GM23338 (cell line): Measurements from ENCODE around the gene IL6R. TPM values are rescaled to one million over a fixed set of nuclear protein-coding genes. Genes with fewer than 3 reads are reported as not detected.

Experiments
- ATAC-seq: fragments of 200-7000 bp; cut with Tn5 transposase; 3 replicates; pipeline ENCODE4 v1.9.1; 2020
- DNase-seq: peaks from one replicate; pipeline ENCODE4 v3.0.0-alpha.2; 2015; ENCODE audit warnings: low spot score
- H2AFZ ChIP-seq: fragments of 200-600 bp; sonication (generic); 2 replicates; pipeline ENCODE4 v1.8.0; 2016; ENCODE audit warnings: antibody characterized with exemption, mild to moderate bottlenecking, moderate library complexity
- H3F3A ChIP-seq: fragments of 200-600 bp; sonication (generic); replicated peaks from 2 replicates; pipeline ENCODE4 v1.8.0; 2017; ENCODE audit warnings: antibody characterized with exemption, mixed run types, low read depth
- H3K27ac ChIP-seq: fragments of 200-600 bp; sonication (generic); 2 replicates; pipeline ENCODE4 v1.6.1; 2016; ENCODE audit warnings: low read depth
- H3K27me3 ChIP-seq: fragments of 200-600 bp; sonication (generic); 2 replicates; pipeline ENCODE4 v1.8.0; 2016; ENCODE audit warnings: mild to moderate bottlenecking, mixed run types, moderate library complexity; ENCODE audit not compliant: insufficient read depth
- H3K36me3 ChIP-seq: fragments of 200-600 bp; sonication (generic); 2 replicates; pipeline ENCODE4 v1.8.0; 2016; ENCODE audit warnings: mild to moderate bottlenecking; ENCODE audit not compliant: insufficient read depth
- H3K4me1 ChIP-seq: fragments of 200-600 bp; sonication (generic); 2 replicates; pipeline ENCODE4 v1.8.0; 2016; ENCODE audit warnings: mild to moderate bottlenecking, moderate library complexity; ENCODE audit not compliant: insufficient read depth
- H3K4me2 ChIP-seq: fragments of 200-600 bp; sonication (generic); 2 replicates; pipeline ENCODE4 v1.7.1; 2017; ENCODE audit warnings: mixed run types
- H3K4me3 ChIP-seq: fragments of 200-600 bp; sonication (generic); 2 replicates; pipeline ENCODE4 v1.6.1; 2016; ENCODE audit warnings: mixed run types
- H3K79me2 ChIP-seq: fragments of 200-600 bp; sonication (generic); replicated peaks from 2 replicates; pipeline ENCODE4 v1.8.0; 2017; ENCODE audit warnings: mild to moderate bottlenecking; ENCODE audit not compliant: insufficient read depth
- H3K9me2 ChIP-seq: fragments of 200-600 bp; sonication (generic); 2 replicates; pipeline ENCODE4 v1.8.0; 2017; ENCODE audit not compliant: insufficient read depth
- H4K20me1 ChIP-seq: fragments of 200-600 bp; sonication (generic); replicated peaks from 2 replicates; pipeline ENCODE4 v1.8.0; 2017; ENCODE audit warnings: mild to moderate bottlenecking; ENCODE audit not compliant: insufficient read depth
- H3K27ac Mint-ChIP-seq: 2 replicates; pipeline ENCODE4 v1.8.0; 2020; ENCODE audit warnings: inconsistent platforms, mild to moderate bottlenecking, moderate library complexity, mixed read lengths
- H3K27me3 Mint-ChIP-seq: 3 replicates; pipeline ENCODE4 v1.8.0; 2022; ENCODE audit warnings: low read depth, mild to moderate bottlenecking, moderate library complexity, mixed read lengths, inconsistent platforms; ENCODE audit not compliant: insufficient read depth, poor library complexity
- H3K36me3 Mint-ChIP-seq: 3 replicates; pipeline ENCODE4 v1.8.0; 2021; ENCODE audit warnings: low read depth, mild to moderate bottlenecking, inconsistent platforms, moderate library complexity, mixed read lengths
- H3K4me1 Mint-ChIP-seq: 3 replicates; pipeline ENCODE4 v1.8.0; 2020; ENCODE audit warnings: mild to moderate bottlenecking, inconsistent platforms, mixed read lengths
- H3K4me3 Mint-ChIP-seq: 3 replicates; pipeline ENCODE4 v1.8.0; 2021; ENCODE audit warnings: moderate library complexity, mild to moderate bottlenecking, inconsistent platforms, mixed read lengths
- H3K9me3 Mint-ChIP-seq: 3 replicates; pipeline ENCODE4 v1.8.0; 2020; ENCODE audit warnings: moderate library complexity, mild to moderate bottlenecking, inconsistent platforms, mixed read lengths
- CREB1 ChIP-seq: fragments of 250-450 bp; sonication (Bioruptor Pico); IDR thresholded peaks from 2 replicates; pipeline ENCODE4 v1.5.0; 2020; ENCODE audit warnings: low read depth, mild to moderate bottlenecking, moderate library complexity
- EZH2 ChIP-seq: fragments of 200-600 bp; sonication (generic); IDR thresholded peaks from one replicate; pipeline ENCODE4 v1.8.0; 2017; ENCODE audit warnings: antibody characterized with exemption, mild to moderate bottlenecking, low read depth; ENCODE audit not compliant: unreplicated experiment
- EZH2phosphoT487 ChIP-seq: fragments of 200-600 bp; sonication (generic); IDR thresholded peaks from one replicate; pipeline ENCODE4 v1.8.1; 2018; ENCODE audit warnings: antibody characterized with exemption; ENCODE audit not compliant: unreplicated experiment
- JUNB ChIP-seq: IDR thresholded peaks from one replicate; pipeline ENCODE4 v1.6.1; 2016; ENCODE audit warnings: antibody characterized with exemption; ENCODE audit not compliant: unreplicated experiment
- NANOG ChIP-seq: IDR thresholded peaks from 2 replicates; pipeline ENCODE4 v1.6.1; 2016; ENCODE audit warnings: antibody characterized with exemption, borderline replicate concordance
- POLR2AphosphoS5 ChIP-seq: IDR thresholded peaks from 2 replicates; pipeline ENCODE4 v1.6.1; 2016; ENCODE audit warnings: antibody characterized with exemption, low read depth
- ZNF114 ChIP-seq: fragments of 250-450 bp; sonication (Bioruptor Pico); IDR thresholded peaks from 2 replicates; pipeline ENCODE4 v1.5.0; 2020; ENCODE audit warnings: mild to moderate bottlenecking, moderate library complexity
- ZNF331 ChIP-seq: fragments of 250-450 bp; sonication (Bioruptor Pico); IDR thresholded peaks from 2 replicates; pipeline ENCODE4 v1.5.0; 2020; ENCODE audit warnings: low read depth, mild to moderate bottlenecking, moderate library complexity
- polyA plus RNA-seq: library from polyadenylated mRNA; unstranded; fragments of >200 nt; fragmentation: Nextera tagmentation; extraction: Ambion mirVana; gene quantifications from 2 replicates; pipeline ENCODE4 v1.2.1, GENCODE V29; 2016
- total RNA-seq: library from RNA; depleted of rRNA; stranded (reverse); fragments of >200 nt; shearing (Covaris generic); gene quantifications from 2 replicates; pipeline ENCODE4 v1.2.3, GENCODE V29; 2014
- TF ChIP-seq, protein P1 (sequence below): IDR thresholded peaks from one replicate; pipeline ENCODE4 v1.6.1; 2018; ENCODE audit warnings: antibody characterized with exemption; ENCODE audit not compliant: unreplicated experiment
- TF ChIP-seq, protein P2 (sequence below): IDR thresholded peaks from 2 replicates; pipeline ENCODE4 v1.6.1; 2016; ENCODE audit warnings: antibody characterized with exemption
- TF ChIP-seq, protein P3 (sequence below), 2 experiments: fragments of 200-600 bp in 1 of 2; sonication (generic) in 1 of 2; conservative IDR thresholded peaks; 2 replicates each; pipeline versions ENCODE4 v1.5.1 to v1.6.1; 2016 to 2017; ENCODE audit warnings: antibody characterized with exemption in 2 of 2, low read depth in 2 of 2, mild to moderate bottlenecking in 2 of 2, moderate library complexity in 1 of 2
- TF ChIP-seq, protein P4 (sequence below): fragments of 250-450 bp; sonication (Bioruptor Pico); IDR thresholded peaks from 2 replicates; pipeline ENCODE4 v1.5.0; 2020; ENCODE audit warnings: mild to moderate bottlenecking, moderate library complexity

Gene IL6R
- total and polyA plus RNA-seq, 2 experiments from 2014 or later = 1.0 to 13.8 TPM

DNA sequence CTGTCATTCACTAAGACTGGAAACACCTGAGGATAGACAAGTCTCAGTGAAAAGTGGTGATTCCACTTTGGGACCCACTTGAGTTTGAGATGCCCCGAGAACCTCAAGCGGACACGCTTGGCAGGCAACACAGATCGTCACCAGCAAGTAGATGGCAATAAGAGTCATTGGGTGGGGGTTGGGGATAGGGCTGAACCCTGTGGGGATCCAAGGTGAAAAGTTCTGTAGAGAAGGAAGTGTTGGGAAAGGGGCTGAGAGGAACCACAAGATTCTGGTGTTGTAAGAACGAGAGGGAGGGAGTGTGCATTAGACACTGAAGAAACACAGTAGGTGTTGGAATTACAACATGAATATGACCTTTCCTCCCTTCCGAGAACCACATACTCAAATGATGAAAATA lies 51.5 kb downstream of the IL6R start:
- TF ChIP-seq, protein P1, sequence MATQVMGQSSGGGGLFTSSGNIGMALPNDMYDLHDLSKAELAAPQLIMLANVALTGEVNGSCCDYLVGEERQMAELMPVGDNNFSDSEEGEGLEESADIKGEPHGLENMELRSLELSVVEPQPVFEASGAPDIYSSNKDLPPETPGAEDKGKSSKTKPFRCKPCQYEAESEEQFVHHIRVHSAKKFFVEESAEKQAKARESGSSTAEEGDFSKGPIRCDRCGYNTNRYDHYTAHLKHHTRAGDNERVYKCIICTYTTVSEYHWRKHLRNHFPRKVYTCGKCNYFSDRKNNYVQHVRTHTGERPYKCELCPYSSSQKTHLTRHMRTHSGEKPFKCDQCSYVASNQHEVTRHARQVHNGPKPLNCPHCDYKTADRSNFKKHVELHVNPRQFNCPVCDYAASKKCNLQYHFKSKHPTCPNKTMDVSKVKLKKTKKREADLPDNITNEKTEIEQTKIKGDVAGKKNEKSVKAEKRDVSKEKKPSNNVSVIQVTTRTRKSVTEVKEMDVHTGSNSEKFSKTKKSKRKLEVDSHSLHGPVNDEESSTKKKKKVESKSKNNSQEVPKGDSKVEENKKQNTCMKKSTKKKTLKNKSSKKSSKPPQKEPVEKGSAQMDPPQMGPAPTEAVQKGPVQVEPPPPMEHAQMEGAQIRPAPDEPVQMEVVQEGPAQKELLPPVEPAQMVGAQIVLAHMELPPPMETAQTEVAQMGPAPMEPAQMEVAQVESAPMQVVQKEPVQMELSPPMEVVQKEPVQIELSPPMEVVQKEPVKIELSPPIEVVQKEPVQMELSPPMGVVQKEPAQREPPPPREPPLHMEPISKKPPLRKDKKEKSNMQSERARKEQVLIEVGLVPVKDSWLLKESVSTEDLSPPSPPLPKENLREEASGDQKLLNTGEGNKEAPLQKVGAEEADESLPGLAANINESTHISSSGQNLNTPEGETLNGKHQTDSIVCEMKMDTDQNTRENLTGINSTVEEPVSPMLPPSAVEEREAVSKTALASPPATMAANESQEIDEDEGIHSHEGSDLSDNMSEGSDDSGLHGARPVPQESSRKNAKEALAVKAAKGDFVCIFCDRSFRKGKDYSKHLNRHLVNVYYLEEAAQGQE = no peak
- TF ChIP-seq EZH2phosphoT487 (no peak), NANOG (no peak), ZNF331 (CRISPR knock-in tag) (no peak), ZNF114 (CRISPR knock-in tag) (no peak), EZH2 (no peak), POLR2AphosphoS5 (no peak), JUNB (no peak), CREB1 (CRISPR knock-in tag) (no peak)
- TF ChIP-seq, protein P2, sequence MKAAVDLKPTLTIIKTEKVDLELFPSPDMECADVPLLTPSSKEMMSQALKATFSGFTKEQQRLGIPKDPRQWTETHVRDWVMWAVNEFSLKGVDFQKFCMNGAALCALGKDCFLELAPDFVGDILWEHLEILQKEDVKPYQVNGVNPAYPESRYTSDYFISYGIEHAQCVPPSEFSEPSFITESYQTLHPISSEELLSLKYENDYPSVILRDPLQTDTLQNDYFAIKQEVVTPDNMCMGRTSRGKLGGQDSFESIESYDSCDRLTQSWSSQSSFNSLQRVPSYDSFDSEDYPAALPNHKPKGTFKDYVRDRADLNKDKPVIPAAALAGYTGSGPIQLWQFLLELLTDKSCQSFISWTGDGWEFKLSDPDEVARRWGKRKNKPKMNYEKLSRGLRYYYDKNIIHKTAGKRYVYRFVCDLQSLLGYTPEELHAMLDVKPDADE = no peak
- TF ChIP-seq, protein P3, sequence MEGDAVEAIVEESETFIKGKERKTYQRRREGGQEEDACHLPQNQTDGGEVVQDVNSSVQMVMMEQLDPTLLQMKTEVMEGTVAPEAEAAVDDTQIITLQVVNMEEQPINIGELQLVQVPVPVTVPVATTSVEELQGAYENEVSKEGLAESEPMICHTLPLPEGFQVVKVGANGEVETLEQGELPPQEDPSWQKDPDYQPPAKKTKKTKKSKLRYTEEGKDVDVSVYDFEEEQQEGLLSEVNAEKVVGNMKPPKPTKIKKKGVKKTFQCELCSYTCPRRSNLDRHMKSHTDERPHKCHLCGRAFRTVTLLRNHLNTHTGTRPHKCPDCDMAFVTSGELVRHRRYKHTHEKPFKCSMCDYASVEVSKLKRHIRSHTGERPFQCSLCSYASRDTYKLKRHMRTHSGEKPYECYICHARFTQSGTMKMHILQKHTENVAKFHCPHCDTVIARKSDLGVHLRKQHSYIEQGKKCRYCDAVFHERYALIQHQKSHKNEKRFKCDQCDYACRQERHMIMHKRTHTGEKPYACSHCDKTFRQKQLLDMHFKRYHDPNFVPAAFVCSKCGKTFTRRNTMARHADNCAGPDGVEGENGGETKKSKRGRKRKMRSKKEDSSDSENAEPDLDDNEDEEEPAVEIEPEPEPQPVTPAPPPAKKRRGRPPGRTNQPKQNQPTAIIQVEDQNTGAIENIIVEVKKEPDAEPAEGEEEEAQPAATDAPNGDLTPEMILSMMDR (conservative IDR thresholded peaks at IDR 0.05; ENCODE audit: low read depth in 2 of 2) = no peak
- TF ChIP-seq, protein P4, sequence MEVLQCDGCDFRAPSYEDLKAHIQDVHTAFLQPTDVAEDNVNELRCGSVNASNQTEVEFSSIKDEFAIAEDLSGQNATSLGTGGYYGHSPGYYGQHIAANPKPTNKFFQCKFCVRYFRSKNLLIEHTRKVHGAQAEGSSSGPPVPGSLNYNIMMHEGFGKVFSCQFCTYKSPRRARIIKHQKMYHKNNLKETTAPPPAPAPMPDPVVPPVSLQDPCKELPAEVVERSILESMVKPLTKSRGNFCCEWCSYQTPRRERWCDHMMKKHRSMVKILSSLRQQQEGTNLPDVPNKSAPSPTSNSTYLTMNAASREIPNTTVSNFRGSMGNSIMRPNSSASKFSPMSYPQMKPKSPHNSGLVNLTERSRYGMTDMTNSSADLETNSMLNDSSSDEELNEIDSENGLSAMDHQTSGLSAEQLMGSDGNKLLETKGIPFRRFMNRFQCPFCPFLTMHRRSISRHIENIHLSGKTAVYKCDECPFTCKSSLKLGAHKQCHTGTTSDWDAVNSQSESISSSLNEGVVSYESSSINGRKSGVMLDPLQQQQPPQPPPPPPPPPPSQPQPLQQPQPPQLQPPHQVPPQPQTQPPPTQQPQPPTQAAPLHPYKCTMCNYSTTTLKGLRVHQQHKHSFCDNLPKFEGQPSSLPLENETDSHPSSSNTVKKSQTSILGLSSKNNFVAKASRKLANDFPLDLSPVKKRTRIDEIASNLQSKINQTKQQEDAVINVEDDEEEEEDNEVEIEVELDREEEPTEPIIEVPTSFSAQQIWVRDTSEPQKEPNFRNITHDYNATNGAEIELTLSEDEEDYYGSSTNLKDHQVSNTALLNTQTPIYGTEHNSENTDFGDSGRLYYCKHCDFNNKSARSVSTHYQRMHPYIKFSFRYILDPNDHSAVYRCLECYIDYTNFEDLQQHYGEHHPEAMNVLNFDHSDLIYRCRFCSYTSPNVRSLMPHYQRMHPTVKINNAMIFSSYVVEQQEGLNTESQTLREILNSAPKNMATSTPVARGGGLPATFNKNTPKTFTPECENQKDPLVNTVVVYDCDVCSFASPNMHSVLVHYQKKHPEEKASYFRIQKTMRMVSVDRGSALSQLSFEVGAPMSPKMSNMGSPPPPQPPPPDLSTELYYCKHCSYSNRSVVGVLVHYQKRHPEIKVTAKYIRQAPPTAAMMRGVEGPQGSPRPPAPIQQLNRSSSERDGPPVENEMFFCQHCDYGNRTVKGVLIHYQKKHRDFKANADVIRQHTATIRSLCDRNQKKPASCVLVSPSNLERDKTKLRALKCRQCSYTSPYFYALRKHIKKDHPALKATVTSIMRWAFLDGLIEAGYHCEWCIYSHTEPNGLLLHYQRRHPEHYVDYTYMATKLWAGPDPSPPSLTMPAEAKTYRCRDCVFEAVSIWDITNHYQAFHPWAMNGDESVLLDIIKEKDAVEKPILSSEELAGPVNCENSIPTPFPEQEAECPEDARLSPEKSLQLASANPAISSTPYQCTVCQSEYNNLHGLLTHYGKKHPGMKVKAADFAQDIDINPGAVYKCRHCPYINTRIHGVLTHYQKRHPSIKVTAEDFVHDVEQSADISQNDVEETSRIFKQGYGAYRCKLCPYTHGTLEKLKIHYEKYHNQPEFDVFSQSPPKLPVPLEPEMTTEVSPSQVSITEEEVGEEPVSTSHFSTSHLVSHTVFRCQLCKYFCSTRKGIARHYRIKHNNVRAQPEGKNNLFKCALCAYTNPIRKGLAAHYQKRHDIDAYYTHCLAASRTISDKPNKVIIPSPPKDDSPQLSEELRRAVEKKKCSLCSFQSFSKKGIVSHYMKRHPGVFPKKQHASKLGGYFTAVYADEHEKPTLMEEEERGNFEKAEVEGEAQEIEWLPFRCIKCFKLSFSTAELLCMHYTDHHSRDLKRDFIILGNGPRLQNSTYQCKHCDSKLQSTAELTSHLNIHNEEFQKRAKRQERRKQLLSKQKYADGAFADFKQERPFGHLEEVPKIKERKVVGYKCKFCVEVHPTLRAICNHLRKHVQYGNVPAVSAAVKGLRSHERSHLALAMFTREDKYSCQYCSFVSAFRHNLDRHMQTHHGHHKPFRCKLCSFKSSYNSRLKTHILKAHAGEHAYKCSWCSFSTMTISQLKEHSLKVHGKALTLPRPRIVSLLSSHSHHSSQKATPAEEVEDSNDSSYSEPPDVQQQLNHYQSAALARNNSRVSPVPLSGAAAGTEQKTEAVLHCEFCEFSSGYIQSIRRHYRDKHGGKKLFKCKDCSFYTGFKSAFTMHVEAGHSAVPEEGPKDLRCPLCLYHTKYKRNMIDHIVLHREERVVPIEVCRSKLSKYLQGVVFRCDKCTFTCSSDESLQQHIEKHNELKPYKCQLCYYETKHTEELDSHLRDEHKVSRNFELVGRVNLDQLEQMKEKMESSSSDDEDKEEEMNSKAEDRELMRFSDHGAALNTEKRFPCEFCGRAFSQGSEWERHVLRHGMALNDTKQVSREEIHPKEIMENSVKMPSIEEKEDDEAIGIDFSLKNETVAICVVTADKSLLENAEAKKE (CRISPR knock-in tag) = no peak
- Histone ChIP-seq H3K4me3 (no peak overlapping the region), H3K4me1 (no peaks in the 10 kb centered on the region), H2AFZ (no peak overlapping the region), H3K36me3 (no peaks in the 10 kb centered on the region), H3F3A (no peaks in the 10 kb centered on the region), H3K27ac (no peak overlapping the region), H3K4me2 (no peak overlapping the region), H3K27me3 (no peaks in the 10 kb centered on the region), H3K9me2 (no peaks in the 10 kb centered on the region), H3K79me2 (no peaks in the 10 kb centered on the region), H4K20me1 (no peaks in the 10 kb centered on the region)
- Mint-ChIP-seq H3K27me3 (peaks cover 6% of the 10 kb centered on the region), H3K36me3 (no peaks in the 10 kb centered on the region), H3K4me1 (no peaks in the 10 kb centered on the region), H3K27ac (no peak overlapping the region), H3K9me3 (no peaks in the 10 kb centered on the region; the same call in 1 of the 3 replicates), H3K4me3 (no peak overlapping the region)
- no peak for DNase-seq
- no peak for ATAC-seq
